Measurements from ENCODE around the gene NOL3.
A peak's percentile ranks its signal among the peaks of the same experiment; 100 is the strongest.

NOL3 gene

DNA sequence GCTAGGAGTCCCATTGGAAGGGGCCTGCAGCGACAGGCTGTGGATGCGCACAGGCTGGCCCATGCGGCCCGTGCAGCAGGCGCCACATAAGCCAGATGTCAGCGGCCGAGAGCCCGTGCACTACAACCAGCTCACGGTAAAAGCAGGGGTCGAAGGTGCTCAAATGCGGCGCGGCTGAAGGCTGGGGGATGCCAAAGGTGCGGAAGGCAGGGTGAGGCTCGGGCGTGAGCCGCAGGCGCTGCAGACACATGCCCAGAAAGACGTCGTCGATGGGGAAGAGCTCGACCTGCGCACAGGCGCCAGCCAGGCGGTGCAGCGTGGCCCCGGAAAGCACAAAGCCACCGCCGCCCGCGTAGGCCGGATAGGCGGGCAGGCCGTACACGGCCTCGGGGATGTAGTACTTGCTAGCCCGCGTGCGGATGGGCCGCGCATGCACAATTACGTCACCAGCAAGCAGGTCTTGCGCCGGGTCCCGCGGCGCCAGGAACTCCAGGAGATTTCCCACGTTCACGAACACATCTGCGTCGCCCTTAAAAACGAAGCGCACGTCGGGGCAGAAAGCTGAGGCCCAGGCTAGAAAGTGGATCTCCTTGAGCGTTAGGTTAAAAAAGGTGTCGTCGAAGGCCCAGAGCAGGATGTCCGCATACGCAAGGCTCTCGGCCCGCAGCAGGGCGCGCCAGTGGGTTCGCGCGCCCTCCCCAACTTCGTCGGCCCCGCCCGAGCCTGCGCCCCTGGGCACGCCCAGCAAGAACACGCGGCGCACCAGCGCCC is 20.9 kb upstream of the NOL3 start:
- H3K36me3 Mint-ChIP-seq (ENCODE audit: low read depth), result peaks cover 45% of the 10 kb centered on the region
- H3K27ac Mint-ChIP-seq, result no peak overlapping the region
- H3K4me1 Mint-ChIP-seq (ENCODE audit: low read depth), result peaks cover 19% of the 10 kb centered on the region
- H3K27me3 Mint-ChIP-seq, result peaks cover 15% of the 10 kb centered on the region
- peak overlapping the region; percentile 39 for H3K4me3 Mint-ChIP-seq
- H3K9me3 Mint-ChIP-seq, result no peaks in the 10 kb centered on the region

DNA sequence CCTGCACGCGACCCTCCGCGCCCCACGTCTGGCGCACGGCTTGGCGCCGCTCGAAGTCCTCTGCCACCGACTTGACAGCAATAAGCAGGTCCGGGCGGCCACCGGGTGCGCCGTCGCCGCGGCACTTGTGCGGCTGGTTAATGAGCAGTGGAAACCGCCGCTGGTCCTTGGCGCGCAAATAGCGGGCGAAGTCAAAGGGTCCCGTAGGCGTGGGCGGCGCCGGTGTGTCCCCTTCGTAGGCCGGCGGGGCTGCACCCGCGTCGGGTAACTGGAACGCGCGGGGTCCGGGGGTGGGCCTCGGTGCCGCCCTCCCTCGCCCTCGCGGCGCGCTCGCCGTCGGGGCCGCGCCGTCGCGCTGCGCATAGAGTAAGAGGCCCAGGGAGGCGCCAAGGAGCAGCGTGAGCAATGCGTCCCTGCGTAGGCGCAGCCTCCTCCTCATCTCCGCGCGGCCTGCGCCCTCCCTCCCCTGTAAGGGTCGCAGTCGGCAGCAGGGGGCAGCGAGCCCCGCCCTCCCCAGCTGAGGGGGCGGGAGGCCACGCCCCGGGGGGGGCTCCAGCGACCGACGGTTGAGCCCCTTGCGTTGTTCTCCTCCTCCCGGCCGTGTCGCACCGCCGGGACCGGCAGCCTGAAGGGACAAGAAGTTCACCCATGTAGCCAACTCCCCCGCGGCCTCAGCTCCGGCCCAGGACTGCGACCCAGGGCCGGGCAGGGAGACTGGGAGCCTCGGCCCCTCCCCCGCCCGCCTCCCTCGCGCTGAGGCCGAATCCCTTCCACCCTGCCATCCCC is 20.1 kb upstream of the NOL3 start:
- H3K36me3 Mint-ChIP-seq (ENCODE audit: low read depth), result peaks cover 37% of the 10 kb centered on the region
- H3K4me3 Mint-ChIP-seq, result no peak overlapping the region
- H3K9me3 Mint-ChIP-seq, result no peaks in the 10 kb centered on the region
- H3K27me3 Mint-ChIP-seq, result peaks cover 17% of the 10 kb centered on the region
- peaks cover 19% of the 10 kb centered on the region for H3K4me1 Mint-ChIP-seq (ENCODE audit: low read depth)
- no peak overlapping the region for H3K27ac Mint-ChIP-seq

DNA sequence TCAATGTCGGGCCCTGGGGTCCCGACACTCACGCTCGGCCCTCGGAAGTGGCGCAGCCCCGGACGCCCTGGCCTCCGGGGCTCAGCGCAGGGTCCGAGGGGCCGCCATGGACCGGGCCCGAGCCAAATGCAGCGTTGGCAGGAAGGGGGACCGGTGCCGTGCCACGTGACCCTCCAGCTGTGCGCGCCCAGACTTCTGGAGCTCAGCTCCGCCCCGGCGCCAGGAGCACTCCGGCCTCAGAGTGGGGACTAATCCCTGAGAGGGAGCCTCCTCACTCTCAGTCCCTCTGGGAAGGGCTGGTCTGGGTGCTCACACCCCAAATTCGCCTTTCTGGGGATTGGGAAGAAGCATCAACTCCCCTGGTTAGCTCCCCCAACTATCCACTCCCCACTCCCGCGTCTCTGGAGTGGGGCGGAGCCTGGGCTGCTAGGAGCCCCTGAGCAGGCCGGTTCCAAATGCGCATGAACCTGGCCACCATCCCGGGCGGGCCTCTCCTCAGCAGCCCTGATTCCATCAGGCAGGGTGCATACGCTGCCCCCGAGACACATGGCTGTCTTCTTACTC is 19.4 kb upstream of the NOL3 start, which contains the start of gene B3GNT9:
TSS of gene B3GNT9 (minus strand) at position 166 of the 564 bp plus-strand sequence. CDS start 513 bp downstream, outside the sequence.
- H3K4me3 Mint-ChIP-seq, result peak within 1 kb of the TSS; percentile 58
- peaks cover 30% of the 10 kb centered on the region for H3K36me3 Mint-ChIP-seq (ENCODE audit: low read depth)
- no peaks in the 10 kb centered on the region for H3K9me3 Mint-ChIP-seq
- peaks cover 18% of the 10 kb centered on the region for H3K27me3 Mint-ChIP-seq
- peaks cover 22% of the 10 kb centered on the region for H3K4me1 Mint-ChIP-seq (ENCODE audit: low read depth)
- no peak within 1 kb of the TSS for H3K27ac Mint-ChIP-seq

DNA sequence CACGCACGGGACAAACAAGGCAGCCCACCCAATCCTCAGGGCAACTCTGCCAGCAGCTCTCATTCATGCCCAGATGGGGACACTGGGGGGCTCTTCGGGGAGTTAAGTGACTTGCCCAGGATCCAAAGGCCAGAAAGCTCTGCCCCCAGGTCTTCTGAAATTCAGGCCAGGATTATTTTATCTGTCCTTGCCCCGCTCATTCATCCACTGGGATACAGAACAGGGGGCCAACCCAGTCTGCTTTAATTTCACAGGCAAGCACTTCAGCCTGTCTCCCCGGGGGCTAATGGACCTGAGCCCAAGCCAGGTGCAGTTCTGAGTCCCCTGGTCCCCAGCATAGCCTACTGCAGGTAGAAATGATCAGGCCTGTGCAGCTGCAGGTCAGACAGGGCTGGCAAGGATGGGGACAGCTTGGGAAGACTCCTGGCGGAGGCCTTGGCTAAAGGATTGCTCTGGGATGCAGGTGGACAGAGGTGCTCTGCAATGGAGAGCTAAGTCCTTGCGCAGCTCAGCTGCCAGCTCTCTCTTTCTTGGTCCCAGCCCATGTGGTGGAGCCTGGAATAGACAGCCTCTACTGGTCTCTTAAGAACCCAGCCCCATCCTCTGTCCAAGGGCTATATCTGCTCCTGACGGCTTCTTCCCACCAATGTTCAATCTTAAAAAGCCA is 18.8 kb upstream of the NOL3 start:
- Mint-ChIP-seq H3K36me3 (ENCODE audit: low read depth) (peaks cover 24% of the 10 kb centered on the region), H3K4me1 (ENCODE audit: low read depth) (peaks cover 25% of the 10 kb centered on the region), H3K27me3 (peaks cover 18% of the 10 kb centered on the region), H3K9me3 (no peaks in the 10 kb centered on the region), H3K4me3 (peak overlapping the region; percentile 58), H3K27ac (no peak overlapping the region)

DNA sequence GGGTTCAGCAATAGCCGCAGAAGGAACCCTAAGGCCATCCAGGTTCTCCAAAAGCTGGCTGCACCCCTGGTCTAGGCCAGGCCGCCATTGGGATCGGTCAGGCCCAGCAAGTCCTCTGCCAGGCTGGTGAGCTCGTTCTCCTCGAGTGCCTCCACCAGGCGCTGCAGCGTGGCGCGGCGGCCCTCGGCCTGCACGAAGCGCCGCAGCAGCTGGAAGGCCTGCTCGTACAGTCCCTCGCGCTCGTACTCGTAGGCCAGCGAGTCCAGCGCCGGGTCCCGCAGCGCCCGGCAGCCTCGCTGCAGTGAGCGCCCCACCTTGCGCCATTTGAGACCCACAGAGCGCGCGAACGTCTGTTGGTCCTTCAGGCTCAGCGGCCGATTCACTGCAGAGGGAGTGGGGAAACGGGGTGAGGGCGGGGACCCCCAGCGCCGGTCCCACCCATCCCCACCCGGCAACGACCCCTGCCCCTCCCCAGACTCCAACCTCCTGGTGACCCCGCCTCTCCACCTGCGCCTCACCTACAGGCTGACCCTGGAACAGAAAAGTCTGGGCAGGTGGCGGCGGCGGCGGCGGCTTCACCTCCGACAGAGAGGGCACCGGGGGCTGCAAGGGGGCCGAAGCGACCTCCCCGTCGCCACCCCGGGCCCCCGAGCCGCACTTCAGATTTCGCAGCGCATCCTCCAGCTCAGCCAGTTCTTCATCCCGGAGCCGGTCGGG is 15.6 kb upstream of the NOL3 start:
- H3K4me1 Mint-ChIP-seq (ENCODE audit: low read depth), result peaks cover 48% of the 10 kb centered on the region
- H3K4me3 Mint-ChIP-seq, result peak overlapping the region; percentile 62
- no peaks in the 10 kb centered on the region for H3K36me3 Mint-ChIP-seq (ENCODE audit: low read depth)
- H3K27me3 Mint-ChIP-seq, result peaks cover 13% of the 10 kb centered on the region
- H3K27ac Mint-ChIP-seq, result no peak overlapping the region
- H3K9me3 Mint-ChIP-seq, result no peaks in the 10 kb centered on the region

DNA sequence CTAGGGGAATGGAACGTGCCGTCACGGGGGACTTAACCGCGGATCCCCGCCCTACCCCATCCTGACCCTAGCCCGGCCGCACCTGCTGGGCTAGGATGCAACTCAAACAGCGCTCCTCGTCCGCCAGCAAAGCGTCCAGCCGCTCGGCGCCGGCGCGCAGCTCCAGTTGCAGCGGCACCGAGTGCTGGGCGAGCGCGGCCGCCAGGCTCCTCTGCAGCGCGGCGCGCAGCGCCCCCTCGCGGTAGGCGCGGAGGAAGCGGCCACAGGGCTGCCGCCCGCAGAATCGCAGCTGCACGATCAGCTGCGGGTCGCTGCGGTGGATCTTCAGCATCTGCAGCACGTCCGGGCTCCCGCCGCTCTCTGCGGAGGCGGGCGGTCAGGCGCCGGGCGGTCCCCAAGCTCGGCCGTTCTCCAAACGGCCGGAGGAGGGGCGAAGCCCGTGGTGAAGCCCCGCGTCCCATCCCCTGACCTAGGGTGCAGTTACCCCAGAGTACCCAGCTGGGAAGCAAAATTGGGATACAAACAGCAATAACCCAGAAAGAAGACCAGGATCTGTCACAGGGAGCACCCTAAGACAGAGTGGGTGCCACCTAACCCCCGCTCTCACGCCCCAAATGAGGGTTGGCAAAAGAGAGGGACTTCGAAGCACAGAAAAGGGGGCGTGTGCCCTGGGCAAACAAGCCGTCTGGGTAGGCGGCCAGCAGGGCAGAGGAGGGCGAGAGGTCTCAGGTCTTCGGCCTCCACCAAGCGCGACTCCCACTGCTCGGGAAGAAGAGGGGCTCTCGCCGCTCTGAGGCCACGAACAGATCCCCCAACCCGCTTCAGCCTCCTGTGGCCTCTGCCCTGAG is 14.8 kb upstream of the NOL3 start:
- H3K27me3 Mint-ChIP-seq, result peaks cover 13% of the 10 kb centered on the region
- H3K27ac Mint-ChIP-seq, result no peak overlapping the region
- peak overlapping the region; percentile 62 for H3K4me3 Mint-ChIP-seq
- peaks cover 53% of the 10 kb centered on the region for H3K4me1 Mint-ChIP-seq (ENCODE audit: low read depth)
- no peaks in the 10 kb centered on the region for H3K9me3 Mint-ChIP-seq
- no peaks in the 10 kb centered on the region for H3K36me3 Mint-ChIP-seq (ENCODE audit: low read depth)

DNA sequence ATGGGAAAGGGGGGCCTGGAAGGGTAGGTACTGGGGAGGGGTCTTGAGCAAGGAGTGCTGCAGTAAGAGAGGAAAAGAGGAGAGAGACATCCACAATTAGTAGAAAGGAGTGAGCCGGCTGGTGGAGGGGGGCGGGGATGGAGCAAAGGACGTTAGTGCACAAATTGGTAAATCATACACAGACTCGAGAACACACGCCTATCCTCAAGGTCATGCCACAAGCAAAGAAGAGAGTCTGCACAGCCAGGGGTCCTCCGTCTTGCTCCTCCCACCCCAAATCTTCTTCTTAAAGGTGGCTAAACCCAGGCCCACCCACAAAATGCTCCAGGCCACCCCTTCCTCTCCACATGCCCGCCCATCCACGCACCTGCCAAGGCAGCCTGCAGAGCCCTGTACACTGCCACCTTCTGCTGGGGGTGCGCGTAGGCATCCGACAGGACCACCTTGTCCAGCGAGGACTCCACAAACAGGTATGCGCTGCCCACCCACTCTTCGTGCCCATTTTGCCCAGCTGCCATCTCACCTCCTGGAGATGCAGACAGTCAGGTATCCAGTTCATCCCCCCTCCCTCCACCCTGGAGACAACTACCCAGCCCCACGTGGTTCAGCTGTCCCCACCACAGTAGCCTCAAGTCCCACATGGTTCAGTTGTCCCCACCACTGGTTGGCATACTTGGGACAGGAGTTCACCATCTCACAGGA is 14.0 kb upstream of the NOL3 start:
- Mint-ChIP-seq H3K36me3 (ENCODE audit: low read depth) (no peaks in the 10 kb centered on the region), H3K4me1 (ENCODE audit: low read depth) (peaks cover 56% of the 10 kb centered on the region), H3K4me3 (no peak overlapping the region), H3K27me3 (peaks cover 12% of the 10 kb centered on the region), H3K9me3 (no peaks in the 10 kb centered on the region), H3K27ac (no peak overlapping the region)

DNA sequence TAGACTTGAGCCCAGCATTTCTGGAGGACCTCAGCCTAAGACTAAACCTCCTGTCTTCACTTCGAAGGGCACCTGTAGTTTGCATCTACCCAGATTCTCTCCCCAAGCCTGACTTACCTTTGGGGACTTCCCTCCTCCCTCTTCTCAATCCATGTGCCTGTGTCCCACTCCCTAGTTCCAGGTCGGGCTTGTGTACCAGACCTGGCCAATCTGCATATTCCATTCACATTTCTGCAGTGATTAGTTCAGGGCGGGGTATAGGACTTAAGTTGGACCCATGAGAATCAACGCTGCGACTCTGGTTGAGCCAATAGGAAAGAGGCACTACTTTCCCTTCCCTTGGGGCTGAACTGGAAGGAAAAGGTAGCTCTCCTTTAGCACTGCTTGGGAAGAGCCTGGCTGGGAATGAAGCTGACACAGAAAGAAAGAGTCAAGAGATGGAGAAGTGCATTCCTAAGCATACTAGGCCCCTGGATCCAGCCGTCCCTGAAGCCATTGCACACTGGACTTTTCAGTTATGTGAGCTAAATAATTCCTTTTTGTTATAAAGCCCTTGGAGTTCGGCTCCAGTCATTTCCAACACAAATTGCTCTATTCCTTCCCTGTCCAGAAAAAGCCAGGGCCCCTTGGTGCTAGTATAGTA is 13.1 kb upstream of the NOL3 start:
- Mint-ChIP-seq H3K4me3 (no peak overlapping the region), H3K9me3 (no peaks in the 10 kb centered on the region), H3K36me3 (ENCODE audit: low read depth) (no peaks in the 10 kb centered on the region), H3K4me1 (ENCODE audit: low read depth) (peaks cover 62% of the 10 kb centered on the region), H3K27me3 (peaks cover 17% of the 10 kb centered on the region), H3K27ac (peak overlapping the region; percentile 41)

DNA sequence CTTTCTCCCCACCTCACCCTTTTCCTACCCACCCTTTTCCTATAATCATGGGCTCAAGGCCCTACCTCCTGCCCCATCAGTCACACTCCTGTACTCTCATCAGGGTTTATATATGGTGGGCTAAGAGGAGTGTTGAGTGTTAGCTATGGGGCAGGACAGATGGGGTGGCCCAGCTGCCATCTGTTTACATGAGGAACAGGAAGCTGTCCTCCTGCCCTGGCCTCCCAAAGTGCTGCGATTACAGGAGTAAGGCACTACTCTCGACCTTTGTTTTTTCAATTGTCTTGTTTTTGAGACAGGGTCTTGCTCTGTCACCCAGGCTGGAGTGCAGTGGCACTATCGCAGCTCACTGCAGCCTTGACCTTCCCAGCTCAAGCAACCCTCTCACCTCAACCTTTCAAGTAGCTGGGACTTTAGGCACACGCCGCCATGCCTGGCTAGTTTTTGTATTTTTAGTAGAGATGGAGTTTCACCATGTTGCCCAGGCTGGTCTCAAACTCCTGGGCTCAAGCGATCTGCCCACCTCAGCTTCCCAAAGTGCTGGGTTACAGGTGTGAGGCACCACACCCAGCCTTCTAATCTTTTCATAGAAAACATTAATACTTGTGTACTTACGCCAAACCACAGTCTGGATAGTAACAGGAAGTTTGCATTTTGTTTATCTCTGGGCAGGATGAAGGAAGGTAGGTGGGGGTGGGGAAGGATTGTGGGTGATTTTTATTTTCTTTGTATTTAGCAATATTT is 12.3 kb upstream of the NOL3 start:
- Mint-ChIP-seq H3K4me3 (peak overlapping the region; percentile 90), H3K4me1 (ENCODE audit: low read depth) (peaks cover 62% of the 10 kb centered on the region), H3K9me3 (no peaks in the 10 kb centered on the region), H3K27me3 (peaks cover 18% of the 10 kb centered on the region), H3K36me3 (ENCODE audit: low read depth) (no peaks in the 10 kb centered on the region), H3K27ac (peak overlapping the region; percentile 85)

DNA sequence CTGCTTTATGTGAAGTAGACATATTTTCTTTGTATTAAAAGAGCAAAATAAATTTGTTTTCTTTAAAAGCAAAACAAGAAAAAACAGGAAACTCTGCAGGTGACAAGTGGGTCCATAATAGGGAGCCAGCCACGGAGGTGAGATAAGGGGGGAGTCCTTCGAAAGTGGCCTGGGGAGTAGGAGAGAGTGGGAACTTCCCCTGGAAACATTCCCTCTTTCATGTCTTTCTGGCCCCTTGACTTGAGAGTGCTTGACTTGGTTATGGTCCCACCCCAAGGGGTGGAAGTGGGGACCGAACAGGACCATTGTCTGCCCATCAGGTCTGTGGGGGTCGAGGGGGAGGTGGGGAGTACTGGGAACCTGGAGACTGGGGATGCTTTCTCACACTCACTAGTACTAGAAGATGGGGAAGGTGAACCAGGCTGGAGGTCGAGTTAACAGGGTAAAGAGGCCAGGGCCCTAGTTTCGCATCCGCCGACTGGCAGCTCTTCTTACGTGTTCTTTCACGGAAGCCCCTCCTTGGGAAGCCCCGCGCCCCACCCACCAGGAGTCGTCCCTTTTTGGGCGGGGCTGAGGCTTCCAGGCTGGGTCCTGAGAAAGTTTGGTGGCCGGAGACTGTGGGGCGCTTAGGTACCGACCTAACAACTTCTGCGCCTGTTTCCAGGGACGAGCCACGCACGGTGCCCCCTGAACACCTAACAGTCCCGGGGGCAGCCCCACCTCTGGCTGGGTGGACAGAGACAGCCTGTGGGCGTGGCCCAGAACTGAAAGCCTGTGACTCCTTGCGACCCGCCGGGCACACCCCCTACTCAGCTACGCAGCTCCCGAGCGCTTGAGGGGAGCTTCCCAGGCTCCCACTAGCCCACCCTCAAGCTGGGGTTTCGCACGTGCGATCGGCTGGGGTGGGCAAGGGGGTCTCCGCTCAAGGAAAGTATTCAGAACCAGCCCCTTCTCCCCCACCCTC is 11.4 kb upstream of the NOL3 start:
- Mint-ChIP-seq H3K36me3 (ENCODE audit: low read depth) (no peaks in the 10 kb centered on the region), H3K4me3 (peak overlapping the region; percentile 90), H3K9me3 (no peaks in the 10 kb centered on the region), H3K27ac (peak overlapping the region; percentile 85), H3K27me3 (peaks cover 22% of the 10 kb centered on the region), H3K4me1 (ENCODE audit: low read depth) (peaks cover 60% of the 10 kb centered on the region)

DNA sequence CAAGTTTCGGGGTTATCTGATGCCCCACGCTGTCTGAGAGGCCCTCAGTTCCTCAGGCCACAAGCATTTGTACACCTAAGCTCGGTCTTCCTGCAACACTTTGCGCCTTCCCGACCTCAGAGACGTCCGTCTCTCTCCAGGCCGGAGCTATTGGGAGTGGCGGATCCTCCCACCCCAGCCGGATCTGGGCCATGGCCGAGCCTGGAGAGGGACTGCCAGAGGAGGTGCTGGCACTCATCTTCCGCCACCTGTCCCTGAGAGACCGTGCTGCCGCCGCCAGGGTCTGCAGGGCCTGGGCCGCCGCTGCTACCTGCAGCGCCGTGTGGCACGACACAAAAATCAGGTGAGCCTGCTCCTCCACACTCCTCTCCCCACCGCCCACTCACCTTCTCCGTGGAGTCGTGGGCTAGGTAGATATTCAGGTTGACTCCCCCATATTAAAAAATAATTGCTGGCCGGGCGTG is 8.7 kb upstream of the NOL3 start:
- Mint-ChIP-seq H3K4me1 (ENCODE audit: low read depth) (peaks cover 64% of the 10 kb centered on the region), H3K36me3 (ENCODE audit: low read depth) (no peaks in the 10 kb centered on the region), H3K4me3 (no peak overlapping the region), H3K9me3 (no peaks in the 10 kb centered on the region), H3K27me3 (peaks cover 36% of the 10 kb centered on the region), H3K27ac (no peak overlapping the region)
